Activated CD4-positive, alpha-beta memory T cell treated with anti-CD3 and anti-CD28 coated beads, Interleukin-2, amount 10 ng/mL, durations not matched to agents 7 days and 5 days (primary cell): ENCODE results near the gene GLDN. TPM values are rescaled to one million over a fixed set of nuclear protein-coding genes. Genes with fewer than 3 reads are reported as not detected.

ENCODE experiments used
- CTCF ChIA-PET: fragments of 350-600 bp; sonication (Branson Sonifier 250); formaldehyde crosslinking; loops from one replicate; lab custom pipeline; 2021; ENCODE audit warnings: antibody characterized with exemption, inconsistent platforms; lab: Charles Lee
- POLR2A ChIA-PET: fragments of 350-600 bp; sonication (Branson Sonifier 250); formaldehyde crosslinking; loops from one replicate; lab custom pipeline; 2021; ENCODE audit warnings: antibody characterized with exemption; lab: Charles Lee
- DNase-seq: peaks from one replicate; pipeline ENCODE4 v3.0.0-alpha.2; 2020
- H3K27ac Mint-ChIP-seq: one replicate; pipeline ENCODE4 v1.8.0; 2021; ENCODE audit warnings: mild to moderate bottlenecking, mixed read lengths
- H3K27me3 Mint-ChIP-seq: one replicate; pipeline ENCODE4 v1.8.0; 2021; ENCODE audit warnings: mixed read lengths
- H3K36me3 Mint-ChIP-seq: one replicate; pipeline ENCODE4 v1.8.0; 2021; ENCODE audit warnings: low read depth, mixed read lengths
- H3K4me1 Mint-ChIP-seq: one replicate; pipeline ENCODE4 v1.8.0; 2021; ENCODE audit warnings: mixed read lengths
- H3K4me3 Mint-ChIP-seq: one replicate; pipeline ENCODE4 v1.8.0; 2021; ENCODE audit warnings: mild to moderate bottlenecking, mixed read lengths
- H3K9me3 Mint-ChIP-seq: one replicate; pipeline ENCODE4 v1.8.0; 2021; ENCODE audit warnings: mixed read lengths
- total RNA-seq, 2 experiments: library from RNA; stranded (reverse); gene quantifications; one replicate each; pipeline ENCODE4 v1.2.3, GENCODE V29; 2021

The GLDN gene
- total RNA-seq, 2 experiments from 2014 or later: not detected

- no peak overlapping the region for H3K4me3 Mint-ChIP-seq
- no peaks in the 10 kb centered on the region for H3K36me3 Mint-ChIP-seq
- POLR2A ChIA-PET: no interaction called here
- no peak for DNase-seq
- H3K9me3 Mint-ChIP-seq: no peaks in the 10 kb centered on the region
- no peaks in the 10 kb centered on the region for H3K4me1 Mint-ChIP-seq
- no peak overlapping the region for H3K27ac Mint-ChIP-seq
- CTCF ChIA-PET: no interaction called here
- no peaks in the 10 kb centered on the region for H3K27me3 Mint-ChIP-seq
Observed at GRCh38 chr15:51388726-51389125, 47.3 kb downstream of the GLDN start.

GRCh38 chr15:51390241-51390965 lies 48.9 kb downstream of the GLDN start:
- DNase-seq: no peak
- no peak overlapping the region for H3K4me3 Mint-ChIP-seq
- H3K9me3 Mint-ChIP-seq: no peaks in the 10 kb centered on the region
- no peaks in the 10 kb centered on the region for H3K4me1 Mint-ChIP-seq
- ChIA-PET CTCF (no interaction called here), POLR2A (no interaction called here)
- H3K27me3 Mint-ChIP-seq: no peaks in the 10 kb centered on the region
- no peak overlapping the region for H3K27ac Mint-ChIP-seq
- no peaks in the 10 kb centered on the region for H3K36me3 Mint-ChIP-seq

- ChIA-PET POLR2A (no interaction called here), CTCF (no interaction called here)
- no peaks in the 10 kb centered on the region for H3K4me1 Mint-ChIP-seq
- H3K27me3 Mint-ChIP-seq: peaks cover 3% of the 10 kb centered on the region
- DNase-seq: no peak
- H3K36me3 Mint-ChIP-seq: no peaks in the 10 kb centered on the region
- no peaks in the 10 kb centered on the region for H3K9me3 Mint-ChIP-seq
- H3K27ac Mint-ChIP-seq: no peak overlapping the region
- no peak overlapping the region for H3K4me3 Mint-ChIP-seq
Observed at GRCh38 chr15:51390966-51391422, 49.5 kb downstream of the GLDN start.

- POLR2A ChIA-PET: no interaction called here
Observed at GRCh38 chr15:51396921-51397320, 55.5 kb downstream of the GLDN start.

GRCh38 chr15:51398626-51399025 lies 57.2 kb downstream of the GLDN start:
- no peaks in the 10 kb centered on the region for H3K36me3 Mint-ChIP-seq

More at GRCh38 chr15:51396921-51397320, 55.5 kb downstream of the GLDN start:
- no peaks in the 10 kb centered on the region for H3K4me1 Mint-ChIP-seq
- peaks cover 8% of the 10 kb centered on the region for H3K27me3 Mint-ChIP-seq
- CTCF ChIA-PET: interaction anchor here (1.2 kb wide), 1 partner anchor 234 kb away, joined by 3 read pairs; no protein-coding TSS in a partner anchor
- no peaks in the 10 kb centered on the region for H3K36me3 Mint-ChIP-seq
- no peak for DNase-seq
- H3K9me3 Mint-ChIP-seq: no peaks in the 10 kb centered on the region
- H3K4me3 Mint-ChIP-seq: no peak overlapping the region
- H3K27ac Mint-ChIP-seq: no peak overlapping the region

GRCh38 chr15:51401051-51401780 lies 59.8 kb downstream of the GLDN start:
- ChIA-PET POLR2A (no interaction called here), CTCF (interaction anchor here (0.6 to 1.3 kb wide), 2 partner anchors 9 kb away, joined by 3 read pairs; no protein-coding TSS in a partner anchor)
- Mint-ChIP-seq H3K4me1 (no peaks in the 10 kb centered on the region), H3K4me3 (no peak overlapping the region), H3K27ac (no peak overlapping the region), H3K36me3 (no peaks in the 10 kb centered on the region), H3K9me3 (no peaks in the 10 kb centered on the region), H3K27me3 (peaks cover 23% of the 10 kb centered on the region)
- no peak for DNase-seq

More at GRCh38 chr15:51398626-51399025, 57.2 kb downstream of the GLDN start:
- Mint-ChIP-seq H3K27ac (no peak overlapping the region), H3K4me3 (no peak overlapping the region), H3K4me1 (no peaks in the 10 kb centered on the region), H3K27me3 (peaks cover 15% of the 10 kb centered on the region), H3K9me3 (no peaks in the 10 kb centered on the region)
- POLR2A ChIA-PET: no interaction called here
- CTCF ChIA-PET: no interaction called here
- no peak for DNase-seq

GRCh38 chr15:51401872-51402517 lies 60.5 kb downstream of the GLDN start:
- CTCF ChIA-PET: interaction anchor here (0.6 to 1.3 kb wide), 2 partner anchors 8 to 9 kb away, joined by 3 read pairs; no protein-coding TSS in a partner anchor
- Mint-ChIP-seq H3K4me1 (no peaks in the 10 kb centered on the region), H3K36me3 (no peaks in the 10 kb centered on the region), H3K4me3 (no peak overlapping the region), H3K9me3 (no peaks in the 10 kb centered on the region), H3K27ac (no peak overlapping the region), H3K27me3 (peaks cover 23% of the 10 kb centered on the region)
- no peak for DNase-seq
- POLR2A ChIA-PET: no interaction called here

GRCh38 chr15:51403072-51403878 lies 61.8 kb downstream of the GLDN start:
- DNase-seq: no peak
- ChIA-PET POLR2A (no interaction called here), CTCF (interaction anchor here (0.6 kb wide), 1 partner anchor 240 kb away, joined by 3 read pairs; no protein-coding TSS in a partner anchor)
- no peaks in the 10 kb centered on the region for H3K9me3 Mint-ChIP-seq
- no peak overlapping the region for H3K4me3 Mint-ChIP-seq
- no peak overlapping the region for H3K27ac Mint-ChIP-seq
- no peaks in the 10 kb centered on the region for H3K4me1 Mint-ChIP-seq
- peaks cover 26% of the 10 kb centered on the region for H3K27me3 Mint-ChIP-seq
- H3K36me3 Mint-ChIP-seq: no peaks in the 10 kb centered on the region

- Mint-ChIP-seq H3K27ac (no peak overlapping the region), H3K4me3 (no peak overlapping the region), H3K36me3 (no peaks in the 10 kb centered on the region), H3K27me3 (peaks cover 26% of the 10 kb centered on the region), H3K4me1 (no peaks in the 10 kb centered on the region), H3K9me3 (no peaks in the 10 kb centered on the region)
- POLR2A ChIA-PET: no interaction called here
- DNase-seq: no peak
- CTCF ChIA-PET: no interaction called here
Observed at GRCh38 chr15:51403946-51404695, 62.7 kb downstream of the GLDN start.

GRCh38 chr15:51405693-51406523 lies 64.5 kb downstream of the GLDN start:
- peaks cover 31% of the 10 kb centered on the region for H3K27me3 Mint-ChIP-seq
- H3K9me3 Mint-ChIP-seq: no peaks in the 10 kb centered on the region
- H3K27ac Mint-ChIP-seq: no peak overlapping the region
- DNase-seq: no peak
- POLR2A ChIA-PET: no interaction called here
- H3K4me3 Mint-ChIP-seq: no peak overlapping the region
- CTCF ChIA-PET: interaction anchor here (0.8 kb wide), 1 partner anchor 242 kb away, joined by 4 read pairs; no protein-coding TSS in a partner anchor
- H3K4me1 Mint-ChIP-seq: no peaks in the 10 kb centered on the region
- no peaks in the 10 kb centered on the region for H3K36me3 Mint-ChIP-seq

GRCh38 chr15:51414256-51414860 lies 72.9 kb downstream of the GLDN start:
- no peaks in the 10 kb centered on the region for H3K4me1 Mint-ChIP-seq
- H3K27me3 Mint-ChIP-seq: peaks cover 7% of the 10 kb centered on the region
- H3K9me3 Mint-ChIP-seq: no peaks in the 10 kb centered on the region
- H3K36me3 Mint-ChIP-seq: no peaks in the 10 kb centered on the region
- CTCF ChIA-PET: no interaction called here
- POLR2A ChIA-PET: no interaction called here
- no peak overlapping the region for H3K27ac Mint-ChIP-seq
- H3K4me3 Mint-ChIP-seq: no peak overlapping the region
- DNase-seq: no peak
